HepG2 (cell line): Measurements from ENCODE around the gene TSSK3. TPM values are rescaled to one million over a fixed set of nuclear protein-coding genes. Genes with fewer than 3 reads are reported as not detected.

Experiments
- ATF2 ChIP-seq: sonication (generic); formaldehyde crosslinking; IDR thresholded peaks from 2 replicates; pipeline ENCODE4 v1.4.0; 2020; ENCODE audit warnings: missing genetic modification reagents
- CBFB ChIP-seq: sonication (generic); formaldehyde crosslinking; IDR thresholded peaks from 2 replicates; pipeline ENCODE4 v1.4.0; 2020; ENCODE audit warnings: missing genetic modification reagents
- FOSL2 ChIP-seq: sonication (generic); formaldehyde crosslinking; IDR thresholded peaks from 2 replicates; pipeline ENCODE4 v1.4.0; 2020; ENCODE audit warnings: missing genetic modification reagents
- KLF6 ChIP-seq: IDR thresholded peaks from 2 replicates; pipeline ENCODE4 v1.8.0; 2016; ENCODE audit warnings: missing biosample characterization, missing genetic modification reagents
- MIER2 ChIP-seq: IDR thresholded peaks from 2 replicates; pipeline ENCODE4 v1.6.1; 2016; ENCODE audit warnings: missing biosample characterization, missing genetic modification reagents
- NFYC ChIP-seq: IDR thresholded peaks from 2 replicates; pipeline ENCODE4 v1.6.1; 2016; ENCODE audit warnings: missing genetic modification reagents, missing compliant biosample characterization
- SAP130 ChIP-seq: IDR thresholded peaks from 2 replicates; pipeline ENCODE4 v1.6.1; 2016; ENCODE audit warnings: low read depth
- SIX4 ChIP-seq: sonication (generic); formaldehyde crosslinking; IDR thresholded peaks from 2 replicates; pipeline ENCODE4 v1.4.0; 2020; ENCODE audit warnings: missing genetic modification reagents
- SRSF4 ChIP-seq: fragments of 200-400 bp; formaldehyde crosslinking; IDR thresholded peaks from one replicate; pipeline ENCODE4 v1.6.1; 2018; ENCODE audit warnings: mild to moderate bottlenecking, low read depth, low read length, moderate library complexity; ENCODE audit not compliant: poor library complexity, severe bottlenecking
- ZNF121 ChIP-seq: sonication (generic); formaldehyde crosslinking; IDR thresholded peaks from 2 replicates; pipeline ENCODE4 v1.5.0; 2020; ENCODE audit warnings: mild to moderate bottlenecking, missing genetic modification reagents
- ZNF264 ChIP-seq: sonication (generic); formaldehyde crosslinking; IDR thresholded peaks from 2 replicates; pipeline ENCODE4 v1.4.0; 2020; ENCODE audit warnings: missing genetic modification reagents
- ZNF556 ChIP-seq: sonication (generic); formaldehyde crosslinking; IDR thresholded peaks from 2 replicates; pipeline ENCODE4 v1.4.0; 2020; ENCODE audit warnings: mild to moderate bottlenecking, missing genetic modification reagents, borderline replicate concordance
- ZNF564 ChIP-seq: sonication (generic); formaldehyde crosslinking; IDR thresholded peaks from 2 replicates; pipeline ENCODE4 v1.8.1; 2023; ENCODE audit warnings: mild to moderate bottlenecking, missing genetic modification reagents
- ZNF569 ChIP-seq: sonication (generic); formaldehyde crosslinking; IDR thresholded peaks from 2 replicates; pipeline ENCODE4 v1.5.0; 2020; ENCODE audit warnings: mild to moderate bottlenecking, missing genetic modification reagents, moderate library complexity, borderline replicate concordance
- ZNF598 ChIP-seq: sonication (generic); formaldehyde crosslinking; IDR thresholded peaks from 2 replicates; pipeline ENCODE4 v1.5.1; 2020; ENCODE audit warnings: mild to moderate bottlenecking, missing genetic modification reagents, borderline replicate concordance
- ZNF746 ChIP-seq: sonication (generic); formaldehyde crosslinking; IDR thresholded peaks from 2 replicates; pipeline ENCODE4 v1.8.0; 2022; ENCODE audit warnings: mild to moderate bottlenecking, missing genetic modification reagents
- polyA plus RNA-seq, 8 experiments: library from polyadenylated mRNA; depleted of rRNA in 3 of 8; stranded (reverse) in 7 of 8; unstranded in 1 of 8; fragments of >200 nt; fragmentation: Illumina TruSeq in 4 of 8; extraction: Trizol in 4 of 8; gene quantifications; 2 replicates each; pipeline versions ENCODE4 v1.2.1 to v1.2.3, GENCODE V29; 2011 to 2016; ENCODE audit warnings: low read depth in 4 of 8, missing spikeins in 1 of 8, mixed read lengths in 1 of 8; ENCODE audit not compliant: insufficient read depth in 1 of 8
- total RNA-seq, 5 experiments: library from RNA; depleted of rRNA; stranded (reverse); fragments of >200 nt; fragmentation: Illumina TruSeq; extraction: Trizol; gene quantifications; 2 replicates each; pipeline ENCODE4 v1.2.3, GENCODE V29; 2016; ENCODE audit warnings: low read depth in 1 of 5
- TF ChIP-seq, protein P1 (sequence below): sonication (generic); formaldehyde crosslinking; IDR thresholded peaks from 2 replicates; pipeline ENCODE4 v1.8.1; 2023; ENCODE audit warnings: mild to moderate bottlenecking, missing genetic modification reagents
- TF ChIP-seq, protein P2 (sequence below): sonication (generic); formaldehyde crosslinking; IDR thresholded peaks from 2 replicates; pipeline ENCODE4 v1.4.0; 2020; ENCODE audit warnings: mild to moderate bottlenecking, missing genetic modification reagents
- TF ChIP-seq, protein P3 (sequence below): sonication (generic); formaldehyde crosslinking; IDR thresholded peaks from 2 replicates; pipeline ENCODE4 v1.8.0; 2022; ENCODE audit warnings: mild to moderate bottlenecking, missing genetic modification reagents, moderate library complexity
- TF ChIP-seq, protein P4 (sequence below): sonication (generic); formaldehyde crosslinking; IDR thresholded peaks from 2 replicates; pipeline ENCODE4 v1.5.1; 2020; ENCODE audit warnings: mild to moderate bottlenecking, moderate library complexity, missing genetic modification reagents
- TF ChIP-seq, protein P5 (sequence below): IDR thresholded peaks from 2 replicates; pipeline ENCODE4 v1.6.1; 2016; ENCODE audit warnings: missing genetic modification reagents, missing compliant biosample characterization

TSSK3 gene
- total and polyA plus RNA-seq, 2 of the 13 experiments (the other 11 are each of a cell fraction or from before 2014, with no cell fraction given) = 1.0 to 1.1 TPM

DNA sequence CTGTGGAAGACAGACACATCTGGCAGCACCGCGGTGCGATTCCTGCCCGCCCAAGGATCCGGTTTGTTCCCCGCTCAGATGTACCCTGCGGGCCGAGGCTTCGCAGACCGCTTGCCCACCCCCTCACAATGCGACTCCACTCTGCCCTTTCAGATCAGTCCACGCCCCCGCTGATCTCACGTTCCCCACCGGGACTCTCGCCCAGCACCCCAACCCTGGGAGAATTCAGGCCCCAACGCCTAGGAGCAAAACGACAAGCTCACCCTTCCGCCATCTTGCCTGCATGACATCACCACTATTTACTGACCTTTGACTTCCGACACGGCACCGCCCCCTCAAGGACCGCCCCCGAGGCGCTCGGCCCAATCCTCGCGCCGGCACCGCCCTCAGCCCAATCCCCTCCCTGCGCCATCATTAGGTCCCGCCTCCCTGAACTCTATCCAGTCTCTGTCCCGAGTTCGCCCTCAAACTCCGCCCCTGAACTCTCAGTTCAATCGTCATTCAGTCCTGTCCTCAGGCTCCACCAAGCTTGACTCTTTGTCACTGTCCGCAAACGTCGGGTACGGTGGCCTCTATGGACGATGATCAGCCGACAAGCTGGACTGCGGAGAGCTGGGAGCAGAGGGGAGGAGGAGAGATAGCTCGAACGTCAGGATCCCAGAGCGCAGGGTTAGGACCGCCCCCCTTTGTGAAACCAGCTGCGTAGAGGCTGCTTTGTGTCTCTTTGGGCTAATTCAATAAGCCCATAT lies 32.0 kb downstream of the TSSK3 start, which contains the start of gene BSDC1 (continued):
- TF ChIP-seq SIX4 (peak; percentile 42; the same call in 1 of the 2 replicates), KLF6 (CRISPR knock-in tag) (no peak; the same call in 1 of the 2 replicates), ZNF556 (CRISPR knock-in tag) (no peak), SRSF4 (no peak), ZNF569 (CRISPR knock-in tag) (no peak), ATF2 (CRISPR knock-in tag) (peak; percentile 100), ZNF121 (0 out of 2 replicates have a peak, but pooled peaks have one; percentile 8), CBFB (peak; percentile 42; the same call in 1 of the 2 replicates), ZNF598 (CRISPR knock-in tag) (0 out of 2 replicates have a peak, but pooled peaks have one; percentile 21), MIER2 (0 out of 2 replicates have a peak, but pooled peaks have one; percentile 5), SAP130 (CRISPR knock-in tag) (peak; percentile 96), FOSL2 (0 out of 2 replicates have a peak, but pooled peaks have one; percentile 50), ZNF264 (no peak; the same call in 1 of the 2 replicates), ZNF746 (CRISPR knock-in tag) (no peak), NFYC (CRISPR knock-in tag) (peak; percentile 83), ZNF564 (no peak)
- TF ChIP-seq, protein P1, sequence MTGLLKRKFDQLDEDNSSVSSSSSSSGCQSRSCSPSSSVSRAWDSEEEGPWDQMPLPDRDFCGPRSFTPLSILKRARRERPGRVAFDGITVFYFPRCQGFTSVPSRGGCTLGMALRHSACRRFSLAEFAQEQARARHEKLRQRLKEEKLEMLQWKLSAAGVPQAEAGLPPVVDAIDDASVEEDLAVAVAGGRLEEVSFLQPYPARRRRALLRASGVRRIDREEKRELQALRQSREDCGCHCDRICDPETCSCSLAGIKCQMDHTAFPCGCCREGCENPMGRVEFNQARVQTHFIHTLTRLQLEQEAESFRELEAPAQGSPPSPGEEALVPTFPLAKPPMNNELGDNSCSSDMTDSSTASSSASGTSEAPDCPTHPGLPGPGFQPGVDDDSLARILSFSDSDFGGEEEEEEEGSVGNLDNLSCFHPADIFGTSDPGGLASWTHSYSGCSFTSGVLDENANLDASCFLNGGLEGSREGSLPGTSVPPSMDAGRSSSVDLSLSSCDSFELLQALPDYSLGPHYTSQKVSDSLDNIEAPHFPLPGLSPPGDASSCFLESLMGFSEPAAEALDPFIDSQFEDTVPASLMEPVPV (CRISPR knock-in tag) = peak; percentile 74
- TF ChIP-seq, protein P2, sequence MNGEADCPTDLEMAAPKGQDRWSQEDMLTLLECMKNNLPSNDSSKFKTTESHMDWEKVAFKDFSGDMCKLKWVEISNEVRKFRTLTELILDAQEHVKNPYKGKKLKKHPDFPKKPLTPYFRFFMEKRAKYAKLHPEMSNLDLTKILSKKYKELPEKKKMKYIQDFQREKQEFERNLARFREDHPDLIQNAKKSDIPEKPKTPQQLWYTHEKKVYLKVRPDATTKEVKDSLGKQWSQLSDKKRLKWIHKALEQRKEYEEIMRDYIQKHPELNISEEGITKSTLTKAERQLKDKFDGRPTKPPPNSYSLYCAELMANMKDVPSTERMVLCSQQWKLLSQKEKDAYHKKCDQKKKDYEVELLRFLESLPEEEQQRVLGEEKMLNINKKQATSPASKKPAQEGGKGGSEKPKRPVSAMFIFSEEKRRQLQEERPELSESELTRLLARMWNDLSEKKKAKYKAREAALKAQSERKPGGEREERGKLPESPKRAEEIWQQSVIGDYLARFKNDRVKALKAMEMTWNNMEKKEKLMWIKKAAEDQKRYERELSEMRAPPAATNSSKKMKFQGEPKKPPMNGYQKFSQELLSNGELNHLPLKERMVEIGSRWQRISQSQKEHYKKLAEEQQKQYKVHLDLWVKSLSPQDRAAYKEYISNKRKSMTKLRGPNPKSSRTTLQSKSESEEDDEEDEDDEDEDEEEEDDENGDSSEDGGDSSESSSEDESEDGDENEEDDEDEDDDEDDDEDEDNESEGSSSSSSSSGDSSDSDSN = peak; percentile 66
- TF ChIP-seq, protein P3, sequence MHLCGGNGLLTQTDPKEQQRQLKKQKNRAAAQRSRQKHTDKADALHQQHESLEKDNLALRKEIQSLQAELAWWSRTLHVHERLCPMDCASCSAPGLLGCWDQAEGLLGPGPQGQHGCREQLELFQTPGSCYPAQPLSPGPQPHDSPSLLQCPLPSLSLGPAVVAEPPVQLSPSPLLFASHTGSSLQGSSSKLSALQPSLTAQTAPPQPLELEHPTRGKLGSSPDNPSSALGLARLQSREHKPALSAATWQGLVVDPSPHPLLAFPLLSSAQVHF (CRISPR knock-in tag) = 0 out of 2 replicates have a peak, but pooled peaks have one; percentile 18
- TF ChIP-seq, protein P4, sequence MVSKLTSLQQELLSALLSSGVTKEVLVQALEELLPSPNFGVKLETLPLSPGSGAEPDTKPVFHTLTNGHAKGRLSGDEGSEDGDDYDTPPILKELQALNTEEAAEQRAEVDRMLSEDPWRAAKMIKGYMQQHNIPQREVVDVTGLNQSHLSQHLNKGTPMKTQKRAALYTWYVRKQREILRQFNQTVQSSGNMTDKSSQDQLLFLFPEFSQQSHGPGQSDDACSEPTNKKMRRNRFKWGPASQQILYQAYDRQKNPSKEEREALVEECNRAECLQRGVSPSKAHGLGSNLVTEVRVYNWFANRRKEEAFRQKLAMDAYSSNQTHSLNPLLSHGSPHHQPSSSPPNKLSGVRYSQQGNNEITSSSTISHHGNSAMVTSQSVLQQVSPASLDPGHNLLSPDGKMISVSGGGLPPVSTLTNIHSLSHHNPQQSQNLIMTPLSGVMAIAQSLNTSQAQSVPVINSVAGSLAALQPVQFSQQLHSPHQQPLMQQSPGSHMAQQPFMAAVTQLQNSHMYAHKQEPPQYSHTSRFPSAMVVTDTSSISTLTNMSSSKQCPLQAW (CRISPR knock-in tag) = peak; percentile 78
- TF ChIP-seq, protein P5, sequence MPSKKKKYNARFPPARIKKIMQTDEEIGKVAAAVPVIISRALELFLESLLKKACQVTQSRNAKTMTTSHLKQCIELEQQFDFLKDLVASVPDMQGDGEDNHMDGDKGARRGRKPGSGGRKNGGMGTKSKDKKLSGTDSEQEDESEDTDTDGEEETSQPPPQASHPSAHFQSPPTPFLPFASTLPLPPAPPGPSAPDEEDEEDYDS (CRISPR knock-in tag) = peak; percentile 96
